Right lobe of liver (tissue), 6 donors: ENCODE data around the gene CSN1S1. TPM values are rescaled to one million over a fixed set of nuclear protein-coding genes. Genes with fewer than 3 reads are reported as not detected.
A peak's percentile ranks its signal among the peaks of the same experiment; 100 is the strongest.

ENCODE experiments used
- ATAC-seq, 4 donors: fragments of 200-7000 bp; cut with Tn5 transposase; one replicate each; pipeline ENCODE4 v1.9.1; 2020; ENCODE audit warnings: mild to moderate bottlenecking in 4 of 4, moderate library complexity in 4 of 4
- DNase-seq, 3 donors: peaks; one replicate each; pipeline ENCODE4 v3.0.0-alpha.2; 2020
- H3K27ac ChIP-seq, 3 donors: fragments of 200-600 bp; one replicate each; pipeline ENCODE4 v1.8.0; 2022
- H3K27me3 ChIP-seq, 2 donors: fragments of 200-600 bp; one replicate each; pipeline ENCODE4 v1.8.0; 2022
- H3K36me3 ChIP-seq, 4 donors: fragments of 200-600 bp; sonication (generic) in 1 of 4; one replicate each; pipeline versions ENCODE4 v1.5.1 to v1.8.0; 2017 to 2022; ENCODE audit warnings: control low read depth in 1 of 4
- H3K4me1 ChIP-seq, 4 donors: fragments of 200-600 bp; sonication (generic) in 1 of 4; one replicate each; pipeline versions ENCODE4 v1.5.1 to v1.8.0; 2017 to 2022; ENCODE audit warnings: control low read depth in 1 of 4
- H3K4me3 ChIP-seq, 3 donors: fragments of 200-600 bp; one replicate each; pipeline ENCODE4 v1.8.0; 2022
- H3K9me3 ChIP-seq, 4 donors: fragments of 200-600 bp; sonication (generic) in 1 of 4; one replicate each; pipeline versions ENCODE4 v1.5.1 to v1.8.0; 2017 to 2022; ENCODE audit warnings: control low read depth in 1 of 4
- CTCF ChIP-seq, 4 donors: fragments of 200-600 bp in 3 of 4; fragments of 450-650 bp in 1 of 4; IDR thresholded peaks; one replicate each; pipeline versions ENCODE4 v1.5.1 to v1.8.0; 2016 to 2022; ENCODE audit warnings: antibody characterized with exemption in 4 of 4, mild to moderate bottlenecking in 2 of 4
- POLR2A ChIP-seq: fragments of 450-650 bp; IDR thresholded peaks from one replicate; pipeline ENCODE4 v1.6.1; 2017; ENCODE audit warnings: antibody characterized with exemption, mild to moderate bottlenecking
- WGBS: methylation state at CpG from one replicate; pipeline ENCODE4 v1.1.6; 2018; ENCODE audit warnings: low coverage, low lambda C conversion rate; ENCODE audit not compliant: insufficient coverage; ENCODE audit errors: missing lambda C conversion rate; 5-methylcytosine and 5-hydroxymethylcytosine counted together
- intact Hi-C, 2 donors: fragments of 100-400 bp; cut with DNase I; formaldehyde crosslinking; loops; one replicate each; pipeline versions ENCODE4 v1.11.2 to v1.14.1; 2022
- total RNA-seq, 6 experiments: library from RNA; depleted of rRNA in 2 of 6; stranded (reverse); fragments of >200 nt in 2 of 6; fragmentation: NEBNext Ultra II Directional in 3 of 6; extraction: Animal tissue kit (Norgen Biotek cat#: 25700) in 3 of 6; gene quantifications; one replicate each; pipeline versions ENCODE4 v1.1.0 to v1.2.4, GENCODE V29; 2016 to 2023
- donor health status: DM: no; HTN: yes; CAD: no.
- donor health status: DM: no; HTN: no; CAD: no.
- donor health status: DM: no; HTN: no; CAD: no.
- donor health status: DM: no; HTN: yes; CAD: no.
- donor health status: DM: no; HTN: yes; CAD: no.

CSN1S1 gene
- total RNA-seq, 6 experiments from 2014 or later, result not detected

GRCh38 chr4:69977582-69977981 is 46.7 kb downstream of the CSN1S1 start:
- DNase-seq (no peak), ATAC-seq (no peak)
- Histone ChIP-seq H3K4me3 (no peak overlapping the region), H3K36me3 (no peaks in the 10 kb centered on the region), H3K27me3 (no peaks in the 10 kb centered on the region), H3K9me3 (no peaks in the 10 kb centered on the region), H3K4me1 (no peaks in the 10 kb centered on the region), H3K27ac (no peak overlapping the region)
- intact Hi-C loops, result no loop called here
- TF ChIP-seq CTCF (IDR thresholded peaks at IDR 0.05) (no peak), POLR2A (no peak)

- H3K4me3 ChIP-seq, result no peak overlapping the region
- intact Hi-C loops, result no loop called here
- no peaks in the 10 kb centered on the region for H3K36me3 ChIP-seq
- H3K4me1 ChIP-seq, result peaks cover 0 to 4% (median 0%) of the 10 kb centered on the region in 4 donors
- H3K27me3 ChIP-seq, result no peaks in the 10 kb centered on the region
- peak in 1 of 3 donors; percentile 60 for DNase-seq
- TF ChIP-seq POLR2A, result no peak
- TF ChIP-seq CTCF (IDR thresholded peaks at IDR 0.05), result no peak
- no peak overlapping the region for H3K27ac ChIP-seq
- peak; percentile 96 to 99 (median 98) for ATAC-seq
- WGBS, result 18% methylated on average over 2 of the region's 2 CpGs
- H3K9me3 ChIP-seq, result no peaks in the 10 kb centered on the region
These were observed 53.2 kb downstream of the CSN1S1 start for GRCh38 chr4:69984030-69984443.

GRCh38 chr4:69986663-69987062 is 55.8 kb downstream of the CSN1S1 start:
- TF ChIP-seq CTCF (IDR thresholded peaks at IDR 0.05), result no peak
- TF ChIP-seq POLR2A, result no peak
- WGBS, result 94% methylated on average over 1 of the region's 1 CpG
- no peaks in the 10 kb centered on the region for H3K27me3 ChIP-seq
- H3K9me3 ChIP-seq, result no peaks in the 10 kb centered on the region
- ATAC-seq (no peak), DNase-seq (no peak)
- intact Hi-C loops, result no loop called here
- no peaks in the 10 kb centered on the region for H3K36me3 ChIP-seq
- peaks cover 0 to 4% (median 0%) of the 10 kb centered on the region in 4 donors for H3K4me1 ChIP-seq
- H3K27ac ChIP-seq, result no peak overlapping the region
- H3K4me3 ChIP-seq, result no peak overlapping the region

- Histone ChIP-seq H3K4me3 (no peak overlapping the region), H3K36me3 (no peaks in the 10 kb centered on the region), H3K9me3 (no peaks in the 10 kb centered on the region), H3K27ac (no peak overlapping the region), H3K4me1 (no peaks in the 10 kb centered on the region), H3K27me3 (no peaks in the 10 kb centered on the region)
- TF ChIP-seq CTCF (IDR thresholded peaks at IDR 0.05) (no peak), POLR2A (no peak)
- ATAC-seq (no peak), DNase-seq (no peak)
- intact Hi-C loops, result no loop called here
- 82% methylated on average over 4 of the region's 4 CpGs for whole genome bisulfite sequencing
These were observed 60.1 kb downstream of the CSN1S1 start for GRCh38 chr4:69991016-69991415.

- 54% methylated on average over 4 of the region's 5 CpGs for WGBS
- H3K4me3 ChIP-seq, result no peak overlapping the region
- no peak for TF ChIP-seq CTCF (IDR thresholded peaks at IDR 0.05)
- TF ChIP-seq POLR2A, result no peak
- H3K27me3 ChIP-seq, result no peaks in the 10 kb centered on the region
- H3K36me3 ChIP-seq, result no peaks in the 10 kb centered on the region
- no peak overlapping the region for H3K27ac ChIP-seq
- ATAC-seq, result no peak
- no peak for DNase-seq
- no peaks in the 10 kb centered on the region for H3K4me1 ChIP-seq
- no peaks in the 10 kb centered on the region for H3K9me3 ChIP-seq
- intact Hi-C loops, result no loop called here
These were observed 63.9 kb downstream of the CSN1S1 start for GRCh38 chr4:69994782-69995181.
